GM18505 (cell line): Measurements from ENCODE around the gene NCOA7.
"Not testable (repeated sequence)": the region's sequence is repeated elsewhere in the genome, so short reads cannot be mapped to it uniquely, and the experiment has no call there.

ENCODE experiments used
- ATAC-seq: cut with Tn5 transposase; IDR thresholded peaks from one replicate; pipeline ENCODE4 v1.9.1; 2021; ENCODE audit not compliant: unreplicated experiment
- POLR2A ChIP-seq: IDR thresholded peaks from 4 replicates; pipeline ENCODE4 v1.6.1; 2011; ENCODE audit warnings: borderline replicate concordance; ENCODE audit not compliant: insufficient read depth, insufficient read length; ENCODE audit errors: extremely low read depth

The NCOA7 gene

DNA sequence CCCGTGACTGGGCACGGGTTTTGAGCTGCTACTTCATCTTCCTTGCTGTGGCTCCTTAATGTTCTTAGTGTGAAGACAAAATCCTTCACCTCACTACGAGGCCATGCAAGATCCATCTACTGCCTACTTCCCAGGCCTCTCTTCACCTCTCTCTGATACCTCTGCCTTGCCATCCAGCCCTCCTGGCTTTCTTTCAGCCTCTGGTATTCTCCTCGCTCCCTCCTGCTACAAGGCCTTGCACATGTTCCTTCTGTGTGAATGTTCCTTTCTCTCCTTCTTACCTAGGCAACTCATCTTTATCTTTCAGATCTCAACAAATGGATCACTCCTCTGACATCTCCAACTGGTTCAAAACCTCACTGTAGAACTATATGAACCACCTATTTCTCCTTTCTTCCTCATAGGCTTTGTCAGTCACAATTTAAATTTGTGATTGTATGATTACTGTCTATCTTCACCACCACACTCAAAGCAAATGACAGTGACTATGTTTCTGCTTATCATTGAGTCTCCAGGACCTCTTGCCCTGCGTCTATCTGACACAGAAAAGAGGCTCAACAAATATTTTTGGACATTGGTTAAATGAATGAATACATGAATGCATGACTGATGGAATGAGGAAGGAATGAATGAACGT lies 21.5 kb upstream of the NCOA7 start:
- no peak for ATAC-seq
- TF ChIP-seq POLR2A, result no peak

DNA sequence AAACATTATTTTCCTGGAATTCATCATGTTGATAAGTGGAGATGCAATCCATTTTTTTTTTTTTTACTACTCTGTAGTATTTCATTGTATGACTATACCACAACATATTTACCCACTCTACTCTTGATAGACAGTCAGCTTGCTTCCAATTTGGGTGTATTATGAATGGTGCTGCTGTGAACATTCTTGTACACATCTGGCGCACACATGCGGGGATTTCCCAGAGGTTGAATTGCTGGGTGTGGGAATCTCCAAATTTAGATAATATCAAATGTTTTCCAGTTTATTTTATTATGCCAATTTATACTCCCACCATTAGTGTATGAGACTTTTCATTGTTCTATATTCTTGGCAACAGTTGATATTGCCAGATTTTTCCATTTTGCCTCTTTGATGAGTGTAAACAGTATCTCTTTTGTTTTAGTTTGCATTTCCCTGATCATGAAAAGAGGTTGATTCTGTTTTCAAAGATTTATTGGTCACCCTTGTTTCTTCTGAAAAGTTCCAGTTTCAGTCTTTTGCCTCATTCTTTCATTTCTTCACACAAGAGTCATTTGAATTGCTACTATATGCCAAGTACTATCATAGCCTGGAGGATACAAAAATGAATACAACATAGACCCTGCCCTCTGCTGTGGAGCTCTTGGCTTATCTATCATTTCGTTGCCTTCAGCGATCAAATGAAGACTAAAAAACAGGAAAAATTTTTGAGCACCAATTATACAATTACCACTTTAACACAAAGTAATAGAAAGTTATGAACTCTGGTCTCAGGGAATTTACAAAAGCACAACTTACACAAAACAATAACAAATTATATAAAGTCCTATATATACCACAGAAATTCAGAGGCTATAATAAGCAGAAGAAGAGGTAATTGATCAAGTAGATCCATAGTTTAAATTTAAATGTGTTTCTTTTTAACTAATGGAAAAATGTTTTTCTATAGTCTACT lies 17.1 kb upstream of the NCOA7 start:
- no peak for TF ChIP-seq POLR2A
- ATAC-seq, result no peak

DNA sequence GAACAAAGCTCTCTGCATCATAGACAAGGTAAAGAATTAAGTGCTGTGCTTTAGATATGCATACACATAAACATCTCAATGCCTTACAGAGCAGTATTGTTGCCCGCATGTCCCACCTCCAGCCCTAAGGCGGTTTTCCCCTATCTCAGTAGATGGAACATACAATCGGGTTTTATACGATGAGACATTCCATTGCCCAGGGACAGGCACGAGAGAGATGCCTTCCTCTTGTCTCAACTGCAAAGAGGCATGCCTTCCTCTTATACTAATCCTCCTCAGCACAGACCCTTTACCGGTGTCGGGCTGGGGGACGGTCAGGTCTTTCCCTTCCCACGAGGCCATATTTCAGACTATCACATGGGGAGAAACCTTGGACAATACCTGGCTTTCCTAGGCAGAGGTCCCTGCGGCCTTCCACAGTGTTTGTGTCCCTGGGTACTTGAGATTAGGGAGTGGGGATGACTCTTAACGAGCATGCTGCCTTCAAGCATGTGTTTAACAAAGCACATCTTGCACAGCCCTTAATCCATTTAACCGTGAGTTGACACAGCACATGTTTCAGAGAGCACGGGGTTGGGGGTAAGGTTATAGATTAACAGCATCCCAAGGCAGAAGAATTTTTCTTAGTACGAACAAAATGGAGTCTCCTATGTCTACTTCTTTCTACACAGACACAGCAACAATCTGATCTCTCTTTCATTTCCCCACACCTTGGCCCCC lies 14.5 kb upstream of the NCOA7 start:
- ATAC-seq, result not testable (repeated sequence)

- ATAC-seq, result peak; percentile 77
- TF ChIP-seq POLR2A, result no peak
These were observed 10.7 kb upstream of the NCOA7 start for GRCh38 chr6:125779924-125780539.

DNA sequence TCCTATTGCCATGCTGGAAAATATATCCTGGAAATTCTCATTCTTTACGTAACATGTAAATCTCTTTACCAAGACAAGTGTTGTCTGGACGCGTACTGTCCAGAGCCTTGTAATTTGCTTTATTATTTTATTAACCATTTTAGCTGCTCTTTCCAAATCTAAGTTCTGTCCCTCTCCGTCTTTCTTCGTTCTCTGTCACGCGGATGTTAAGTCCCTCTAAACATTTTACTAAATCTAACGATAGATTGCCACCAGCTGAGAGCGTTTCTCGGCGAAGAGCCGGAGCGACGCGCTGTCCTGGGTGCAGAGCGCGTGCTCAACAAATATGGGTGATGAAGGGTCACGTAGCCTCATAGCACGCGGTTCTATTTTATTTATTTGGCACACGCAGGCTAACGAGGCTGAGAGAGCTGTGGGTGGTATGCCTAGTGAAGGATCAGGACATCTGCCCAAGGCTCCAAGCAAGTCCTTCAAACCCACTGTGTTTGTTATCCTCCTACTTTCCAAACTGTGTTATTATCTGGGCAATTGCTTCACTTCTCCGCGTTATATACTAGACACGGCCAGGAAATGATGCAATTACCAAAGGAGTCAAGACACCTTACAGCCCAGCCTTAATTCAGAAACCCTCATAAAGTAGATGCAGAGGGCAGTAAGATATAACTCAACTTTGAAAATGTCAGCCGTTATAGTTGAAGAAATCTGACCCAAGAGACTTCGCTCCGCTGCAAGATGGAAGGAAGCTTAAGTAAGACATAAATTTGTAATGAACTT lies 10.0 kb upstream of the NCOA7 start:
- peak; percentile 79 for ATAC-seq
- peak; percentile 87 for TF ChIP-seq POLR2A

DNA sequence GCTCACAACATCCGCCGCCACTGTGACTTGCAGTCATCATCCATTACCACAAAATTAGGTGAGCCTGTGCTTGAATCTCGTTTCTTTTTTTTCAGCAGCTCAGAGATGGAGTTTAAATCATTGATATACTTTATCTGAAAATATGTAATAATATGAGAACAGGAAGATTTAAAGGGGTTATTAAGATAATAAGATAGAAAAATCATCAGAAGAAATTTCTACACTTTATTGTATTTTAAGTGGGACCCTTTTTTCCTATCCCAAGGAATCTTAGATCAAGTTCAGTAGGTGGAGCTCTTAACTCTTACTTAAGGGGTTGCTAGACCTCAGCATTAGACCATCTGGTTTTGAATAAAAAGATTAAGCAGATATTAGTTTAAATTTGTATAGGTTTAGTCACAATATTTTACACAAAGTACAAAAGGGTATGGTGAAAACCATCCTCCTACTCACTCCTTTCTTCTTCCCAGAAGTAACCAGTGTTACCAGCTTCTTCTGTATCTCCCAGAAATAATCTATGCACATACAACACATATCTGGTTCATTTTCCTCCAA lies 9.4 kb upstream of the NCOA7 start:
- peak; percentile 36 for ATAC-seq
- TF ChIP-seq POLR2A, result no peak

DNA sequence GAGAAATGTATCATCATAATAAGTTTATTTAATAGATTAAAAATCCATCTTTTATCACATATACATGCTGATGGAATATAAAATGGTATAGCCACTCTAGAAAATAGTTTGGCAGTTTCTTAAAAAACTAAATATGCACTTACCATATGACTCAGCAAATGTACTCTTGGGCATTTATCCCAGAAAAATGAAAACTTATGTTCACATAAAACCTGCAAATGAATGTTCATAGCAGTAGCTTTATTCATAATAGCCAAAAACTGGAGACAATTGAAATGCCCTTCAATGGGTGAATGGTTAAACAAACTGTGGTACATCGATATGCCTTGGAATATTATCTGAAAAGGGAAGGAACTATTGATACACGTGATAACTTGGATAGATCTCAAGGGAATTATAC lies 6.4 kb upstream of the NCOA7 start:
- ATAC-seq, result no peak
- TF ChIP-seq POLR2A, result no peak

DNA sequence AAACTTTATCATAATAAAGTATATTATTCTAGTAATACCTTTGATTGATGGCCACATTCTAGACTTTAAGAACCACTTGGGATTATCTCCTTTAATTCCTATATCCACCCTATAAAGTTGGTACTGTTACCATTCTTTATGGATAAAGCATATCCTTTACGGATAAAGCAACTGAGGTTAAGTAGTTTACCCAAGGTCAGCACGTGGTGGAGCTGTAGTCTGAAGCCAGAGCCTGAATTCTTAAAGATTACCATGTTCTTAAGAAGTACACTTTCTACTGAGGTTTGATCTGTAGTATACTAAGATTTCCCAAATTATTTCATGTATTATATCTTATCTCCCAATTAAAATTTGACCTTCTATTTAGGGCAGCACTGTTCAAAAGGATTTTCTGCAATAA lies 3.0 kb upstream of the NCOA7 start:
- no peak for ATAC-seq
- no peak for TF ChIP-seq POLR2A

GRCh38 chr6:125789167-125789566 lies 1.6 kb upstream of the NCOA7 start:
- ATAC-seq, result no peak
- TF ChIP-seq POLR2A, result no peak

- peak; percentile 13 for ATAC-seq
- no peak for TF ChIP-seq POLR2A
These were observed 993 bp upstream of the NCOA7 start for GRCh38 chr6:125789576-125790357.

DNA sequence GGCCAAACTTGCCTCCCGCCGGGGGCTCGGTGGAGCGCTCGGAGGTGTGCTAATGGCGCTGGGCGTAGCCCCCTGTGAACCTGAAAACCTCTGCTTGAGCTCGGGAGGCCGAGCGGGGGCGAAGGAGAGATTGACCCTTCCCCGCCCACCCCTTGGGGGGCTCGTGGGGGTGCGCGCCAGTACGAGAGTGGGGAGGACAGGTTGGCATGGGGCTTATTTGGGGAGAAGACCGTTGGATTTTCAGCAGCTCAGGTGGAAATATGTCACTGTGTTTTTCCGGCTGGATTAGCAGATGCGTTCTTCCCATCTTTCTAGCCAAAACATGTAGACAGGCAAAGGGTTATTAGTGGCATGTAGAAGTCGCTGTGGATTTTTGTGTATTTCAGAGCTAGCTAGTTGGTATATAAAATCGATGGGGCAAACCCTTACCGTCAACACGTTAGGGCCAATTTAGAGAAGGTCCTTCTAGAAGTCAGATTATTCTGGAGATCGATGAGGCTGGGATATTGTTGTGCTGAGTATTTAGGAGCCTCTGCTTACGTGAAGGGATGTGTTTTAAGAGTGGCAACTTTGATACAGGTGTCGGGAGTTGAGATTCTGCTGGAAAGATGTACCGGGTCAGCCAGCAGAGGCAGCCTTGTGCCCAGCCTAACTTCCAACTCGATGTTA lies 525 bp downstream of the NCOA7 start:
- no peak for TF ChIP-seq POLR2A
- peak; percentile 29 for ATAC-seq
